ENCODE results near the gene YIPF6.

YIPF6 gene

DNA sequence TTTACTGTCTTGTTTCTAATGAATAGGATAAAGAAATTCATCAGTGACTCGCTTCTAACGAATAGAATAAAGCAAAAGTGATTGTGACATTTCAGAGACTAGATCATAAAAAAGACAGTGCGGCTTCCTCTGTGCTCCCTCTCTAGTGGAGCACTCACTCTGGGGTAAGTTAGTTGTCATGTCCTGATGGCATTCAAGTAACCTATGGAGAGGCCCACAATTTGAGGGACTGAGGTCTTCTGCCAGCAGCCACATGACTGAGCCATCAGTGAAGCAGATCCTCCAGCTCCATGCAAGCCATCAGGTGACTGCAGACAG lies 72.4 kb downstream of the YIPF6 start:
- Histone ChIP-seq H3K27me3 (ENCODE audit: control insufficient read depth, insufficient read depth, low read length) (no peaks in the 10 kb centered on the region), H3K9me3 (ENCODE audit: control insufficient read depth, insufficient read depth, low read length) (no peaks in the 10 kb centered on the region), H3K4me1 (ENCODE audit: control insufficient read depth, insufficient read depth, low read length) (no peaks in the 10 kb centered on the region), H3K4me3 (ENCODE audit: low read depth, low read length) (no peak overlapping the region), H3K36me3 (ENCODE audit: control insufficient read depth, insufficient read depth, low read length) (no peaks in the 10 kb centered on the region), H3K9ac (ENCODE audit: low read depth, low read length) (no peak overlapping the region)

DNA sequence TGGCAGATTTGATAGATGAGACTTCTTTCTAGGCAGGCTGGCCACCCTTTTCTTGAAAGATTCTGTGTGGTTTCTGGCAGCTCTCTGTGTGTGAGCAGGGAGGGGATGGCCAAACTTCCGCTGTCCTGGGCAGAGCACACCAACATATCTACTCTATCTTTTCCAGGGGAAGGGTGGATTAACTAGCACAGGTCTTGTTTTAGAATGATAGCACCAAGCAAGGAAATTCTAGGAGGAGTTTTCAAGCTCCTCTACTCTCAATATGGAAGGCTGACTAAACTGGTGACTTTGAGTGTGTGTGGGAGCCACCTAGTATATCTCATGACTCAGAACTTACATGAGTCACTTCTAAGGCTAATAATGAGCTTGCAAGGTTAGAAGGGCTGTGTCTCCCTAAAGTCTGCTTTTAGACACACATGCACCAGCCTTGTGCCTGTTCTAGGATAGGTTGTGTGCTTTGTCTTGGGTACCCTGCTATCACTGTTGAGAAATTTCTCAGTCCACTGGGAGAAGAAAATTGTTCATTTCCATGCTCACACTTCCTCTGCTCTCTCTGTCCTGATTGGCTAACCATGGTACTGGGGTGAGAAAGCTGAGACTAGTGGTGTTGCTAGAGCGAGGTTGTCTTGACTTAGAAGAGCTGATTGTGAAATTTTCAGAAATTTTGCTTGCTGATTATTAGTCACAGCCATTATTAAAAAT lies 72.9 kb downstream of the YIPF6 start:
- Histone ChIP-seq H3K9ac (ENCODE audit: low read depth, low read length) (no peak overlapping the region), H3K4me3 (ENCODE audit: low read depth, low read length) (no peak overlapping the region), H3K27me3 (ENCODE audit: control insufficient read depth, insufficient read depth, low read length) (no peaks in the 10 kb centered on the region), H3K36me3 (ENCODE audit: control insufficient read depth, insufficient read depth, low read length) (no peaks in the 10 kb centered on the region), H3K4me1 (ENCODE audit: control insufficient read depth, insufficient read depth, low read length) (no peaks in the 10 kb centered on the region), H3K9me3 (ENCODE audit: control insufficient read depth, insufficient read depth, low read length) (no peaks in the 10 kb centered on the region)

DNA sequence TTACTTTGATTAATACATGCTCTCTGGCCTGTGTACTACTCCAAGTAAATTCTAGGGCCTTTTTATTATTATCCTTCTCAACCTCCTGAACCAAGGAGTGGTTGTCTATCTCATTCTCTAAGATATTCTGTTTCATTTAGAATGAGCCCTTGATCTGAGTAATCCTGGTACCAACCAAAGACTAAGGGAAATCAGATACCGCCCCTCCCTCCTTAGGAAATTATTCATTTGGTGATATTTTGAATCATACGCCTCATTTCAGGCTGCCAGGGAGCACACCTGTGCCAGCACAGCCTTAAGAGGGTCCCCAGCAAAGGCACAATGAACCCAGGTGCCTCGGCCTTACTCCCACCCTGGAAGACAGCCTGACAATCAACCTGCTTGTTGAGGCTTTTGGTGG lies 75.4 kb downstream of the YIPF6 start:
- no peaks in the 10 kb centered on the region for H3K4me1 ChIP-seq (ENCODE audit: control insufficient read depth, insufficient read depth, low read length)
- H3K27me3 ChIP-seq (ENCODE audit: control insufficient read depth, insufficient read depth, low read length), result no peaks in the 10 kb centered on the region
- no peak overlapping the region for H3K4me3 ChIP-seq (ENCODE audit: low read depth, low read length)
- H3K36me3 ChIP-seq (ENCODE audit: control insufficient read depth, insufficient read depth, low read length), result no peaks in the 10 kb centered on the region
- no peak overlapping the region for H3K9ac ChIP-seq (ENCODE audit: low read depth, low read length)
- no peaks in the 10 kb centered on the region for H3K9me3 ChIP-seq (ENCODE audit: control insufficient read depth, insufficient read depth, low read length)

DNA sequence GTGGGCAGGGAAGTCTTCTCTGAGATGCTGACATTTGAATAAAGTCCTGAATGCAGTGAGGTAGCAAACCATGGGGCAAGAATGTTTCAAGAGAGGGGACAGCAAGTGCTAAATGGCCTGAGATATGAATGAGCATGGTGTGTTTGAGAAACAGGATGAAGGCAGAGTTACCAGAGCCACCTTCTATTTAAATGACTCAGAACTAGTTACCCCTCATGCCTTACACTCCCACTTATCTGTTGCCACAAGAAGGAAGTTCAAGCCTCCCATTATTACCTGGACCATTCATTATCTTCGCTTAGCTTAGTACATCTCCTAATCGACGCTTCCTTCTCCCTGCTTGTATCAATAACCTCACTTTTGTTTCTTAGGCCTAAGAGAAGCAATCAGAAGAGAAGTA lies 81.0 kb downstream of the YIPF6 start:
- H3K4me1 ChIP-seq (ENCODE audit: control insufficient read depth, insufficient read depth, low read length), result no peaks in the 10 kb centered on the region
- H3K4me3 ChIP-seq (ENCODE audit: low read depth, low read length), result no peak overlapping the region
- no peaks in the 10 kb centered on the region for H3K27me3 ChIP-seq (ENCODE audit: control insufficient read depth, insufficient read depth, low read length)
- H3K36me3 ChIP-seq (ENCODE audit: control insufficient read depth, insufficient read depth, low read length), result no peaks in the 10 kb centered on the region
- no peaks in the 10 kb centered on the region for H3K9me3 ChIP-seq (ENCODE audit: control insufficient read depth, insufficient read depth, low read length)
- H3K9ac ChIP-seq (ENCODE audit: low read depth, low read length), result no peak overlapping the region

DNA sequence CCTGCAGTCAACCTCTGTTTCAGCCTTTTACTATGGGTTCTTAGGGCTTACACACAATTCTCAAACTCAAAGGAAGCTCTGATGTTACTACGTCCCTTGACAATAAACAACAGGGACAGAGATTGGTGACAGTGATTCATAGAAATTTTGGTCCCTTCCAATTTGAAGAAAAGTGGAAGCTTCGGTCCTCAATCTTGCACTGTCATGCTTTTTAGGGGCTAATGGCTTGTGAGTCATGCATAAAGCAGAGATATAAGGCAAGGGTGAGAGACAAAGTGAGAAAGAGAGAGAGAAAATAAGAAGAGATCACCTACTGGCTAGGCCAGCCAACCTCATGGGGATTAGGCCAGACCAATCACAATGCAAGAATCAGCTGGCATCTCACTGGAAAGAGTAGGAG lies 85.4 kb downstream of the YIPF6 start:
- no peaks in the 10 kb centered on the region for H3K27me3 ChIP-seq (ENCODE audit: control insufficient read depth, insufficient read depth, low read length)
- H3K9ac ChIP-seq (ENCODE audit: low read depth, low read length), result no peak overlapping the region
- no peaks in the 10 kb centered on the region for H3K36me3 ChIP-seq (ENCODE audit: control insufficient read depth, insufficient read depth, low read length)
- no peak overlapping the region for H3K4me3 ChIP-seq (ENCODE audit: low read depth, low read length)
- H3K9me3 ChIP-seq (ENCODE audit: control insufficient read depth, insufficient read depth, low read length), result no peaks in the 10 kb centered on the region
- H3K4me1 ChIP-seq (ENCODE audit: control insufficient read depth, insufficient read depth, low read length), result no peaks in the 10 kb centered on the region
